Measurements from ENCODE around the gene TSNAXIP1. TPM values are rescaled to one million over a fixed set of nuclear protein-coding genes. Genes with fewer than 3 reads are reported as not detected.

TSNAXIP1 gene
- total RNA-seq, 1 donor = 1.8 TPM

DNA sequence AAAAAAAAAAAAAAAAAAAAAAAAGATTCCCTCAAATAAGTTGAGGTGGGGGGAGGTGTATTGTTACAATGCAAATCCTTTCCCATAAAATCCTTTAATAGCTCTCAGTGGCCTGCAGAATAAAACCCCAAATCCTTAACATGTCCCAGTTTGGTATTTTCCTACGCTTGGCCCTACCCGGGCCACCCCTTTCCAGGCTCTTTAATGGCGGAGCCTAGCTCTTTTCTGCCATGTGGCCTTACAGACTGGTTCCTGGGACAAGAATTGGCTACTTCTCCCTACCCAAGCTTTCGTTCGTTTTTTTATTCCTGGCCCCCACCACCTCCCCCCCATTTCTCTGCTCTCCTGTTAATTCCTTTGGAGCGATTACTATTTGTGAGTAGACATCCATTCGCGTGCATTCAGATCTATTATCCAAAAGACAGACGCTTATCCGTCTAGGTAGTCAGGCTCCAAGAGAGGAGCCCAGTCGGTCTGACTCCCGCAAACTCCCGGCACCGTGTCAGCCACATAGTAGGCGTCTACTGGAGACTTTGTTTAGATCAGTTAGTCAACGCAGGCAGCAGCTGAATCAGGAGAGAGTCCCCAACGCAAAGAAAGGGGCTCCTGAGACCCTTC, 34.6 kb downstream of the TSNAXIP1 start:
- H3K79me2 ChIP-seq (ENCODE audit: insufficient read depth, low read length) = peaks cover 33% of the 10 kb centered on the region
- no peak for DNase-seq (ENCODE audit: insufficient read length, low spot score, missing footprints)
- peak overlapping the region; percentile 100 for H2AFZ ChIP-seq (ENCODE audit: low read length)
- H3K4me3 ChIP-seq (ENCODE audit: insufficient read depth, low read length) = peak overlapping the region; percentile 98
- peak overlapping the region; percentile 91 for H3K27ac ChIP-seq (ENCODE audit: low read depth, low read length)
- no peaks in the 10 kb centered on the region for H3K27me3 ChIP-seq (ENCODE audit: insufficient read depth, low read length)
- no peaks in the 10 kb centered on the region for H3K36me3 ChIP-seq (ENCODE audit: insufficient read depth, low read length)
- no peaks in the 10 kb centered on the region for H3K9me3 ChIP-seq (ENCODE audit: low read depth, low read length)
- peaks cover 8% of the 10 kb centered on the region for H4K20me1 ChIP-seq (ENCODE audit: insufficient read depth, low read length)
- TF ChIP-seq, protein P1, sequence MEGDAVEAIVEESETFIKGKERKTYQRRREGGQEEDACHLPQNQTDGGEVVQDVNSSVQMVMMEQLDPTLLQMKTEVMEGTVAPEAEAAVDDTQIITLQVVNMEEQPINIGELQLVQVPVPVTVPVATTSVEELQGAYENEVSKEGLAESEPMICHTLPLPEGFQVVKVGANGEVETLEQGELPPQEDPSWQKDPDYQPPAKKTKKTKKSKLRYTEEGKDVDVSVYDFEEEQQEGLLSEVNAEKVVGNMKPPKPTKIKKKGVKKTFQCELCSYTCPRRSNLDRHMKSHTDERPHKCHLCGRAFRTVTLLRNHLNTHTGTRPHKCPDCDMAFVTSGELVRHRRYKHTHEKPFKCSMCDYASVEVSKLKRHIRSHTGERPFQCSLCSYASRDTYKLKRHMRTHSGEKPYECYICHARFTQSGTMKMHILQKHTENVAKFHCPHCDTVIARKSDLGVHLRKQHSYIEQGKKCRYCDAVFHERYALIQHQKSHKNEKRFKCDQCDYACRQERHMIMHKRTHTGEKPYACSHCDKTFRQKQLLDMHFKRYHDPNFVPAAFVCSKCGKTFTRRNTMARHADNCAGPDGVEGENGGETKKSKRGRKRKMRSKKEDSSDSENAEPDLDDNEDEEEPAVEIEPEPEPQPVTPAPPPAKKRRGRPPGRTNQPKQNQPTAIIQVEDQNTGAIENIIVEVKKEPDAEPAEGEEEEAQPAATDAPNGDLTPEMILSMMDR (IDR thresholded peaks at IDR 0.05; ENCODE audit: extremely low read depth, low read depth, low read length) = no peak
- H3K4me2 ChIP-seq (ENCODE audit: insufficient read depth, low read length) = peak overlapping the region; percentile 95
- H3K4me1 ChIP-seq (ENCODE audit: insufficient read depth, low read length) = peaks cover 37% of the 10 kb centered on the region

- H3K9me3 ChIP-seq (ENCODE audit: low read depth, low read length) = no peaks in the 10 kb centered on the region
- H3K27me3 ChIP-seq (ENCODE audit: insufficient read depth, low read length) = no peaks in the 10 kb centered on the region
- peak within 1 kb of the TSS; percentile 100 for H2AFZ ChIP-seq (ENCODE audit: low read length)
- H4K20me1 ChIP-seq (ENCODE audit: insufficient read depth, low read length) = peaks cover 8% of the 10 kb centered on the region
- H3K4me3 ChIP-seq (ENCODE audit: insufficient read depth, low read length) = peak within 1 kb of the TSS; percentile 98
- peak within 1 kb of the TSS; percentile 91 for H3K27ac ChIP-seq (ENCODE audit: low read depth, low read length)
- peak; percentile 99 for DNase-seq (ENCODE audit: insufficient read length, low spot score, missing footprints)
- no peaks in the 10 kb centered on the region for H3K36me3 ChIP-seq (ENCODE audit: insufficient read depth, low read length)
- peak within 1 kb of the TSS; percentile 95 for H3K4me2 ChIP-seq (ENCODE audit: insufficient read depth, low read length)
- TF ChIP-seq, protein P1 (IDR thresholded peaks at IDR 0.05; ENCODE audit: extremely low read depth, low read depth, low read length) = peak; percentile 82
- peaks cover 35% of the 10 kb centered on the region for H3K79me2 ChIP-seq (ENCODE audit: insufficient read depth, low read length)
- peaks cover 37% of the 10 kb centered on the region for H3K4me1 ChIP-seq (ENCODE audit: insufficient read depth, low read length)
Observed at GRCh38 chr16:67841816-67842508, 35.3 kb downstream of the TSNAXIP1 start, which contains the start of gene THAP11. Gene THAP11, plus strand, starts transcription at chr16:67842320. Its CDS starts 235 bp downstream, at chr16:67842555.

DNA sequence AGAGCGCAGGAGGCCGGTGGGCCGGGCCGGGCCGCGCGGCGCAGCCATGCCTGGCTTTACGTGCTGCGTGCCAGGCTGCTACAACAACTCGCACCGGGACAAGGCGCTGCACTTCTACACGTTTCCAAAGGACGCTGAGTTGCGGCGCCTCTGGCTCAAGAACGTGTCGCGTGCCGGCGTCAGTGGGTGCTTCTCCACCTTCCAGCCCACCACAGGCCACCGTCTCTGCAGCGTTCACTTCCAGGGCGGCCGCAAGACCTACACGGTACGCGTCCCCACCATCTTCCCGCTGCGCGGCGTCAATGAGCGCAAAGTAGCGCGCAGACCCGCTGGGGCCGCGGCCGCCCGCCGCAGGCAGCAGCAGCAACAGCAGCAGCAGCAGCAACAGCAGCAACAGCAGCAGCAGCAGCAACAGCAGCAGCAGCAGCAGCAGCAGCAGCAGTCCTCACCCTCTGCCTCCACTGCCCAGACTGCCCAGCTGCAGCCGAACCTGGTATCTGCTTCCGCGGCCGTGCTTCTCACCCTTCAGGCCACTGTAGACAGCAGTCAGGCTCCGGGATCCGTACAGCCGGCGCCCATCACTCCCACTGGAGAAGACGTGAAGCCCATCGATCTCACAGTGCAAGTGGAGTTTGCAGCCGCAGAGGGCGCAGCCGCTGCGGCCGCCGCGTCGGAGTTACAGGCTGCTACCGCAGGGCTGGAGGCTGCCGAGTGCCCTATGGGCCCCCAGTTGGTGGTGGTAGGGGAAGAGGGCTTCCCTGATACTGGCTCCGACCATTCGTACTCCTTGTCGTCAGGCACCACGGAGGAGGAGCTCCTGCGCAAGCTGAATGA, 36.0 kb downstream of the TSNAXIP1 start:
- H3K9me3 ChIP-seq (ENCODE audit: low read depth, low read length) = no peaks in the 10 kb centered on the region
- peak; percentile 89 for DNase-seq (ENCODE audit: insufficient read length, low spot score, missing footprints)
- no peaks in the 10 kb centered on the region for H3K27me3 ChIP-seq (ENCODE audit: insufficient read depth, low read length)
- TF ChIP-seq, protein P1 (IDR thresholded peaks at IDR 0.05; ENCODE audit: extremely low read depth, low read depth, low read length) = peak; percentile 41
- peak overlapping the region; percentile 100 for H2AFZ ChIP-seq (ENCODE audit: low read length)
- H3K4me2 ChIP-seq (ENCODE audit: insufficient read depth, low read length) = peak overlapping the region; percentile 95
- peaks cover 38% of the 10 kb centered on the region for H3K4me1 ChIP-seq (ENCODE audit: insufficient read depth, low read length)
- no peaks in the 10 kb centered on the region for H3K36me3 ChIP-seq (ENCODE audit: insufficient read depth, low read length)
- H3K79me2 ChIP-seq (ENCODE audit: insufficient read depth, low read length) = peaks cover 43% of the 10 kb centered on the region
- peaks cover 8% of the 10 kb centered on the region for H4K20me1 ChIP-seq (ENCODE audit: insufficient read depth, low read length)
- H3K4me3 ChIP-seq (ENCODE audit: insufficient read depth, low read length) = peak overlapping the region; percentile 98
- peak overlapping the region; percentile 91 for H3K27ac ChIP-seq (ENCODE audit: low read depth, low read length)
